Loucy (cell line): ENCODE results near the gene PKNOX2.

ENCODE experiments used
- H2AFZ ChIP-seq: fragments of 200-600 bp; sonication (generic); 2 replicates; pipeline ENCODE4 v1.6.0; 2016; ENCODE audit warnings: antibody characterized with exemption, mild to moderate bottlenecking, low read length, moderate library complexity
- H3F3A ChIP-seq: fragments of 200-600 bp; 2 replicates; pipeline ENCODE4 v1.6.0; 2016; ENCODE audit warnings: antibody characterized with exemption, low read depth, mild to moderate bottlenecking
- H3K27me3 ChIP-seq: fragments of 200-600 bp; sonication (generic); 2 replicates; pipeline ENCODE4 v1.6.1; 2014; ENCODE audit warnings: low read length, mild to moderate bottlenecking; ENCODE audit not compliant: insufficient read depth, poor library complexity, severe bottlenecking
- H3K36me3 ChIP-seq: fragments of 200-600 bp; sonication (generic); 2 replicates; pipeline ENCODE4 v1.6.1; 2016; ENCODE audit warnings: low read length; ENCODE audit not compliant: insufficient read depth
- H3K4me1 ChIP-seq: fragments of 200-600 bp; sonication (generic); 2 replicates; pipeline ENCODE4 v1.5.1; 2014; ENCODE audit warnings: low read length, mild to moderate bottlenecking; ENCODE audit not compliant: insufficient read depth, poor library complexity, severe bottlenecking
- H3K4me2 ChIP-seq: fragments of 200-600 bp; sonication (generic); 2 replicates; pipeline ENCODE4 v1.6.0; 2014; ENCODE audit warnings: antibody characterized with exemption, low read length, low read depth, mild to moderate bottlenecking; ENCODE audit not compliant: poor library complexity, severe bottlenecking
- H3K4me3 ChIP-seq: fragments of 200-600 bp; sonication (generic); 2 replicates; pipeline ENCODE4 v1.5.1; 2014; ENCODE audit warnings: low read length, mild to moderate bottlenecking, mixed read lengths; ENCODE audit not compliant: poor library complexity, severe bottlenecking
- H3K79me2 ChIP-seq: fragments of 200-600 bp; sonication (generic); 2 replicates; pipeline ENCODE4 v1.6.1; 2014; ENCODE audit warnings: low read length; ENCODE audit not compliant: insufficient read depth
- H3K9ac ChIP-seq: fragments of 200-600 bp; sonication (generic); 2 replicates; pipeline ENCODE4 v1.6.0; 2014; ENCODE audit warnings: mild to moderate bottlenecking, low read depth, low read length, moderate library complexity; ENCODE audit not compliant: poor library complexity, severe bottlenecking
- H3K9me2 ChIP-seq: fragments of 200-600 bp; sonication (generic); replicated peaks from 2 replicates; pipeline ENCODE4 v1.6.1; 2016; ENCODE audit warnings: low read depth, low read length, mixed read lengths
- H3K9me3 ChIP-seq: fragments of 200-600 bp; sonication (generic); 2 replicates; pipeline ENCODE4 v1.6.1; 2014; ENCODE audit warnings: mild to moderate bottlenecking, antibody characterized with exemption, low read length, low read depth; ENCODE audit not compliant: insufficient read depth
- H4K20me1 ChIP-seq: fragments of 200-600 bp; sonication (generic); 2 replicates; pipeline ENCODE4 v1.6.0; 2014; ENCODE audit warnings: antibody characterized with exemption, low read length, mild to moderate bottlenecking; ENCODE audit not compliant: insufficient read depth, poor library complexity, severe bottlenecking
- EZH2phosphoT487 ChIP-seq: fragments of 200-600 bp; IDR thresholded peaks from 2 replicates; pipeline ENCODE4 v1.6.1; 2018; ENCODE audit warnings: antibody characterized with exemption, mild to moderate bottlenecking, moderate library complexity, borderline replicate concordance
- TF ChIP-seq, protein P1 (sequence below): fragments of 200-600 bp; sonication (generic); conservative IDR thresholded peaks from 2 replicates; pipeline ENCODE4 v1.5.1; 2014; ENCODE audit warnings: mild to moderate bottlenecking, antibody characterized with exemption, low read length

PKNOX2 gene

GRCh38 chr11:125429807-125430678, 265.5 kb downstream of the PKNOX2 start:
- no peaks in the 10 kb centered on the region for H3K4me1 ChIP-seq
- no peak overlapping the region for H2AFZ ChIP-seq
- no peaks in the 10 kb centered on the region for H3K36me3 ChIP-seq
- no peaks in the 10 kb centered on the region for H3K27me3 ChIP-seq
- no peaks in the 10 kb centered on the region for H3K79me2 ChIP-seq
- no peaks in the 10 kb centered on the region for H3K9me2 ChIP-seq
- H3K4me2 ChIP-seq = no peak overlapping the region
- H3K9ac ChIP-seq = no peak overlapping the region
- H3K4me3 ChIP-seq = no peak overlapping the region
- no peaks in the 10 kb centered on the region for H3F3A ChIP-seq
- TF ChIP-seq, protein P1, sequence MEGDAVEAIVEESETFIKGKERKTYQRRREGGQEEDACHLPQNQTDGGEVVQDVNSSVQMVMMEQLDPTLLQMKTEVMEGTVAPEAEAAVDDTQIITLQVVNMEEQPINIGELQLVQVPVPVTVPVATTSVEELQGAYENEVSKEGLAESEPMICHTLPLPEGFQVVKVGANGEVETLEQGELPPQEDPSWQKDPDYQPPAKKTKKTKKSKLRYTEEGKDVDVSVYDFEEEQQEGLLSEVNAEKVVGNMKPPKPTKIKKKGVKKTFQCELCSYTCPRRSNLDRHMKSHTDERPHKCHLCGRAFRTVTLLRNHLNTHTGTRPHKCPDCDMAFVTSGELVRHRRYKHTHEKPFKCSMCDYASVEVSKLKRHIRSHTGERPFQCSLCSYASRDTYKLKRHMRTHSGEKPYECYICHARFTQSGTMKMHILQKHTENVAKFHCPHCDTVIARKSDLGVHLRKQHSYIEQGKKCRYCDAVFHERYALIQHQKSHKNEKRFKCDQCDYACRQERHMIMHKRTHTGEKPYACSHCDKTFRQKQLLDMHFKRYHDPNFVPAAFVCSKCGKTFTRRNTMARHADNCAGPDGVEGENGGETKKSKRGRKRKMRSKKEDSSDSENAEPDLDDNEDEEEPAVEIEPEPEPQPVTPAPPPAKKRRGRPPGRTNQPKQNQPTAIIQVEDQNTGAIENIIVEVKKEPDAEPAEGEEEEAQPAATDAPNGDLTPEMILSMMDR = no peak
- TF ChIP-seq EZH2phosphoT487 = no peak
- H4K20me1 ChIP-seq = no peaks in the 10 kb centered on the region
- H3K9me3 ChIP-seq = no peaks in the 10 kb centered on the region

DNA sequence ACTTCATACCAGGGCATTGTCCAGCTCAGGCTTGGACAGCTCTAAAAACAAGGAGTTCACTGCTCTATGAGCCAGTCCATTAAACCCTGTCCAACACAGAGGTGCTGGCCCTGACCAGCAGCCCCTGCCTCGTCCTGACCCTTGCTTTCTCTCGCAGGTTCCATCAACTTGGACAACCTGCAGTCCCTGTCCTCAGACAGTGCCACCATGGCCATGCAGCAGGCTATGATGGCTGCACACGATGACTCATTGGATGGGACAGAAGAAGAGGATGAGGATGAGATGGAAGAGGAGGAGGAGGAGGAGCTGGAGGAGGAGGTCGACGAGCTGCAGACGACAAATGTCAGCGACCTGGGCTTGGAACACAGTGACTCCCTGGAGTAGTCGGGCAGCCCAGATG, 266.5 kb downstream of the PKNOX2 start:
- no peaks in the 10 kb centered on the region for H3K79me2 ChIP-seq
- no peak for TF ChIP-seq EZH2phosphoT487
- TF ChIP-seq, protein P1 = no peak
- no peak overlapping the region for H2AFZ ChIP-seq

DNA sequence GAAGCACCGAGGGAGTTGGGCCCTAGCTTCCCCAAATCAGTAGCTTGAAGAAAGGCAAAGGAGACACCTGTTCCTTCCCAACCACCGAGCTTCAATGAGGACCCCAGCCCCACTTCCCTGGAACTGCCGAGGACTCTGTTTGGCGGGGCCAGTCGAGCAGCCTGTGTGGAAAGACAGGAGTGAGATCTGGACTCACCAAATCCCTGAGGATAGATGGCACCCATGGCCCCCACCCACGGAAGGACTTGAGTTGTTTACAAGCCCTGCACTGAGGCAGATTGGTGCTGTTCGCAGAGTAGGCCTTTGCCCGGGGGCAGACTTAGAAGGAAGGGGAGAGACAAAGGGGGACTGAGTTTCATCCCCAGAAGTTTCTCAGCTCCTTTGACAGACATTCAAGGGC, 266.9 kb downstream of the PKNOX2 start:
- Histone ChIP-seq H2AFZ (no peak overlapping the region), H3K27me3 (no peaks in the 10 kb centered on the region), H3F3A (no peaks in the 10 kb centered on the region), H3K36me3 (no peaks in the 10 kb centered on the region), H4K20me1 (no peaks in the 10 kb centered on the region), H3K4me3 (no peak overlapping the region), H3K79me2 (no peaks in the 10 kb centered on the region), H3K4me2 (no peak overlapping the region), H3K4me1 (no peaks in the 10 kb centered on the region), H3K9ac (no peak overlapping the region), H3K9me3 (no peaks in the 10 kb centered on the region), H3K9me2 (no peaks in the 10 kb centered on the region)
- TF ChIP-seq EZH2phosphoT487 = no peak
- TF ChIP-seq, protein P1 = no peak

More for the DNA sequence above, 266.5 kb downstream of the PKNOX2 start:
- no peaks in the 10 kb centered on the region for H3K9me3 ChIP-seq
- H4K20me1 ChIP-seq = no peaks in the 10 kb centered on the region
- no peaks in the 10 kb centered on the region for H3K36me3 ChIP-seq
- no peaks in the 10 kb centered on the region for H3K27me3 ChIP-seq
- no peaks in the 10 kb centered on the region for H3F3A ChIP-seq
- no peak overlapping the region for H3K9ac ChIP-seq
- H3K4me3 ChIP-seq = no peak overlapping the region
- no peaks in the 10 kb centered on the region for H3K9me2 ChIP-seq
- H3K4me1 ChIP-seq = no peaks in the 10 kb centered on the region
- no peak overlapping the region for H3K4me2 ChIP-seq
